Activated CD4-positive, alpha-beta T cell treated with anti-CD3 and anti-CD28 coated beads for 24 hours (primary cell): Measurements from ENCODE around the gene SCYL1.
A peak's percentile ranks its signal among the peaks of the same experiment; 100 is the strongest.

Experiments used
- DNase-seq, 2 donors: peaks; one replicate each; pipeline ENCODE4 v3.0.0-alpha.2; 2020; ENCODE audit warnings: low read depth in 2 of 2

Gene SCYL1

DNA sequence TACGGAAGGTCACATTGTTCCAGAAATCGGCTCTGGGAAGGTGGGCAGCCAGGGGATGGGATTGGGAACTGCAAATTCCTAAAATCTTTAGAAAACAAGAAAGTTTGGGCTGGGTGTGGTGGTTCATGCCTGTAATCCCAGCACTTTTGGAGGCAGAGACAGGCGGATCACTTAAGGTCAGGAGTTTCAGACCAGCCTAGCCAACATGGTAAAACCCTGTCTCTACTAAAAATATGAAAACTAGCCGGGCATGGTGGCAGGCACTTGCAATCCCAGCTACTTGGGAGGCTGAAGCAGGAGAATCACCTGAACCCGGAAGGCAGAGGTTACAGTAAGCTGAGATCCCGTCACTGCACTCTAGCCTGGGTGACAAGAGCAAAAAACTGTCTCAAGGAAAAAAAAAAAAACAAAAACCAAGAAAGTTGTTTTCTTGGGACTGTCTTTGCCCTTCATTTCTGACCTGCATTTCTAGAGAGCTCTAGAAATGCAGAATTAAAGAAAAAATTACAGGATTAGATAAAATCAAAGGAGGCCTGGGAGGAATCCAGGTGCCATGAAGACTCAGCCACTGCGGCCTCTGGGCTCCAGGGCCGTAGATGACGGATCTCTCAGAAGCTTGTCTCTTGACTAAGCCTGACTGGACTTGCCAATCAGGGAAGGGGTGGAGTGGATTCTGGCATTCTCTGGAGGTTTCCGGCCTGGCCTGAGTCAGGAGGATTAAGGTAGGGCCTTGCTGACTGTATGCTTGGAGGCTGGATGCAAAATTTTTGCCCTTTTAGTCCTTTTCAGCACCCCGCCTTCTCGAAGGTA, 31.3 kb upstream of the SCYL1 start:
- DNase-seq = no peak

DNA sequence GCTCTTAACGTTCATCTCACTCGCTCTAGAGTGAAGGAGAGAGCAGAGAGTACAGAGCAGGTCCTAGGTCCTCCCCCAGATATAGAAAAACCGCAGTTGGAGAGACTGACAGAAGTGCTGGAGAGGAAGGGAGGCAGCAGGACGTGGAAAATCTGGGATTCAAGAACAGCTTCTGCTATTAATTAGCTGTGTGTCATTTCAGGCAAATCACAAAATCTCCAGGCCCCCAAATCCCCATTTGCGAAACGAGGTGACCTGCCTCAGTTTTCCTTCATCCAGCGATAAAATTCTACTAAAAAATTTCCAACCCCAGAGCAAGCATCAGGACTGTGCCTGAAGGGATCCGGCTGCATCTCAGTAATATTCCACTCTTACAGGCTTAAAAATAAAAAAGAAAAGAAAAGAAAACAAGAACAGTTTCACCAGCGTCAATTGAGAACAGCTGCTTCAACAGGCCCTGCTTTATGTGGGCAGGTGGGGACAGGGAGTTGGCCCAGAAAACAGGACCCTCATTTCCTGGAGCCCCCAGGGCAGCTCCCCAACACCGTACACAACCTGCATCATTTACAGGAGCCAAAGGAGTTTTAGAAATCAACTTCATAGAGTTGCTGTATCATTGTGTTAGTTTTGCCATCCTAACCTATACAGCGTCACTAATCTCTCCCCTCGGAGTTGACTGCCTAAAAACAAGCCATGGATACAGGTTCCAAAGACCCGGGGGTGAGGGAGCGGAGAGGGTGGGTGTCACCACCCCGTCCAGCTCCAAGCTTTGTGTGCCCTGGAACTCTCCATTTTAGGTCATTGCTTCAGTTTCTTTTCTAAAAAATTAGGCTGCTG, 28.4 kb upstream of the SCYL1 start:
- no peak for DNase-seq

DNA sequence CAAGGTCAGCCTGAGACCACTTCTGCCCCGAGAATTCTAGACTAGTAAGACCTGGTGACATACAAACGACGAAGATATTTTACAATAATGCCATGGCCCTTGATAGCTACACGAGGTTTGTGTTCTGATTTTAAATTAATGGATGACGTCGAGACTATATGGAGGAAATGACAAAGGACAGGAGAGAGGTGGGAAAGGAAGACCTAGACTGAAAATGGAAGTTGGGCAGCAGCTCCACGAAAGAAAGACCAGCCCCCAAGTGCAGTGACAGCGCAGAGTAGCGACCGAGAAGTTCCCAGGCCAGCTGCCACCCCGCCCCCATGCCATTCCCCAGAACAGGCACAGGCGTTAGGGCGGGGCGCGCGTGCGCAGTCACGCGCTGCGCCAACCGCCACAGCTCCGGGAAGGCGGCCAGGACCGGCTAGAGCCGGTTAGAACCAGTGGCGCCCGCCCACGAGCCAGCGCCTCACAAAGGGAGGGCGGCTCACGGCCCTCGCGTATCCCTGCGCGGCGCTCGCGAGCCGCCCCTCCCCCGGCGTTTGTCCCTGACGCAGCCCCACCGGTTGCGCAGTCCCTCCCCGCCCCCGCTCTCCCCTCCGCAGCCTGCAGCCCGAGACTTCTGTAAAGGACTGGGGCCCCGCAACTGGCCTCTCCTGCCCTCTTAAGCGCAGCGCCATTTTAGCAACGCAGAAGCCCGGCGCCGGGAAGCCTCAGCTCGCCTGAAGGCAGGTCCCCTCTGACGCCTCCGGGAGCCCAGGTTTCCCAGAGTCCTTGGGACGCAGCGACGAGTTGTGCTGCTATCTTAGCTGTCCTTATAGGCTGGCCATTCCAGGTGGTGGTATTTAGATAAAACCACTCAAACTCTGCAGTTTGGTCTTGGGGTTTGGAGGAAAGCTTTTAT, 27.5 kb upstream of the SCYL1 start:
- peak; percentile 98 to 99 for DNase-seq

DNA sequence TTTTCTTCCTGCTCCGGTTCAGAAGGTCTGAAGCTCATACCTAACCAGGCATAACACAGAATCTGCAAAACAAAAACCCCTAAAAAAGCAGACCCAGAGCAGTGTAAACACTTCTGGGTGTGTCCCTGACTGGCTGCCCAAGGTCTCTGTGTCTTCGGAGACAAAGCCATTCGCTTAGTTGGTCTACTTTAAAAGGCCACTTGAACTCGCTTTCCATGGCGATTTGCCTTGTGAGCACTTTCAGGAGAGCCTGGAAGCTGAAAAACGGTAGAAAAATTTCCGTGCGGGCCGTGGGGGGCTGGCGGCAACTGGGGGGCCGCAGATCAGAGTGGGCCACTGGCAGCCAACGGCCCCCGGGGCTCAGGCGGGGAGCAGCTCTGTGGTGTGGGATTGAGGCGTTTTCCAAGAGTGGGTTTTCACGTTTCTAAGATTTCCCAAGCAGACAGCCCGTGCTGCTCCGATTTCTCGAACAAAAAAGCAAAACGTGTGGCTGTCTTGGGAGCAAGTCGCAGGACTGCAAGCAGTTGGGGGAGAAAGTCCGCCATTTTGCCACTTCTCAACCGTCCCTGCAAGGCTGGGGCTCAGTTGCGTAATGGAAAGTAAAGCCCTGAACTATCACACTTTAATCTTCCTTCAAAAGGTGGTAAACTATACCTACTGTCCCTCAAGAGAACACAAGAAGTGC, 26.7 kb upstream of the SCYL1 start:
- DNase-seq = peak in 1 of 2 donors; percentile 39

DNA sequence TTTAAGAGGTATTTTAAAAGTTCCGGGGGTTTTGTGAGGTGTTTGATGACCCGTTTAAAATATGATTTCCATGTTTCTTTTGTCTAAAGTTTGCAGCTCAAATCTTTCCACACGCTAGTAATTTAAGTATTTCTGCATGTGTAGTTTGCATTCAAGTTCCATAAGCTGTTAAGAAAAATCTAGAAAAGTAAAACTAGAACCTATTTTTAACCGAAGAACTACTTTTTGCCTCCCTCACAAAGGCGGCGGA, 26.2 kb upstream of the SCYL1 start:
- no peak for DNase-seq

DNA sequence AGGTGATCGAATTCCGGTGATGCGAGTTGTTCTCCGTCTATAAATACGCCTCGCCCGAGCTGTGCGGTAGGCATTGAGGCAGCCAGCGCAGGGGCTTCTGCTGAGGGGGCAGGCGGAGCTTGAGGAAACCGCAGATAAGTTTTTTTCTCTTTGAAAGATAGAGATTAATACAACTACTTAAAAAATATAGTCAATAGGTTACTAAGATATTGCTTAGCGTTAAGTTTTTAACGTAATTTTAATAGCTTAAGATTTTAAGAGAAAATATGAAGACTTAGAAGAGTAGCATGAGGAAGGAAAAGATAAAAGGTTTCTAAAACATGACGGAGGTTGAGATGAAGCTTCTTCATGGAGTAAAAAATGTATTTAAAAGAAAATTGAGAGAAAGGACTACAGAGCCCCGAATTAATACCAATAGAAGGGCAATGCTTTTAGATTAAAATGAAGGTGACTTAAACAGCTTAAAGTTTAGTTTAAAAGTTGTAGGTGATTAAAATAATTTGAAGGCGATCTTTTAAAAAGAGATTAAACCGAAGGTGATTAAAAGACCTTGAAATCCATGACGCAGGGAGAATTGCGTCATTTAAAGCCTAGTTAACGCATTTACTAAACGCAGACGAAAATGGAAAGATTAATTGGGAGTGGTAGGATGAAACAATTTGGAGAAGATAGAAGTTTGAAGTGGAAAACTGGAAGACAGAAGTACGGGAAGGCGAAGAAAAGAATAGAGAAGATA, 25.7 kb upstream of the SCYL1 start, which contains the start of gene MALAT1:
Gene MALAT1 (plus strand): TSS at position 69 of the 736 bp plus-strand sequence.
- DNase-seq = peak; percentile 86 to 93

DNA sequence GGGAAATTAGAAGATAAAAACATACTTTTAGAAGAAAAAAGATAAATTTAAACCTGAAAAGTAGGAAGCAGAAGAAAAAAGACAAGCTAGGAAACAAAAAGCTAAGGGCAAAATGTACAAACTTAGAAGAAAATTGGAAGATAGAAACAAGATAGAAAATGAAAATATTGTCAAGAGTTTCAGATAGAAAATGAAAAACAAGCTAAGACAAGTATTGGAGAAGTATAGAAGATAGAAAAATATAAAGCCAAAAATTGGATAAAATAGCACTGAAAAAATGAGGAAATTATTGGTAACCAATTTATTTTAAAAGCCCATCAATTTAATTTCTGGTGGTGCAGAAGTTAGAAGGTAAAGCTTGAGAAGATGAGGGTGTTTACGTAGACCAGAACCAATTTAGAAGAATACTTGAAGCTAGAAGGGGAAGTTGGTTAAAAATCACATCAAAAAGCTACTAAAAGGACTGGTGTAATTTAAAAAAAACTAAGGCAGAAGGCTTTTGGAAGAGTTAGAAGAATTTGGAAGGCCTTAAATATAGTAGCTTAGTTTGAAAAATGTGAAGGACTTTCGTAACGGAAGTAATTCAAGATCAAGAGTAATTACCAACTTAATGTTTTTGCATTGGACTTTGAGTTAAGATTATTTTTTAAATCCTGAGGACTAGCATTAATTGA, 25.0 kb upstream of the SCYL1 start:
- DNase-seq = no peak

DNA sequence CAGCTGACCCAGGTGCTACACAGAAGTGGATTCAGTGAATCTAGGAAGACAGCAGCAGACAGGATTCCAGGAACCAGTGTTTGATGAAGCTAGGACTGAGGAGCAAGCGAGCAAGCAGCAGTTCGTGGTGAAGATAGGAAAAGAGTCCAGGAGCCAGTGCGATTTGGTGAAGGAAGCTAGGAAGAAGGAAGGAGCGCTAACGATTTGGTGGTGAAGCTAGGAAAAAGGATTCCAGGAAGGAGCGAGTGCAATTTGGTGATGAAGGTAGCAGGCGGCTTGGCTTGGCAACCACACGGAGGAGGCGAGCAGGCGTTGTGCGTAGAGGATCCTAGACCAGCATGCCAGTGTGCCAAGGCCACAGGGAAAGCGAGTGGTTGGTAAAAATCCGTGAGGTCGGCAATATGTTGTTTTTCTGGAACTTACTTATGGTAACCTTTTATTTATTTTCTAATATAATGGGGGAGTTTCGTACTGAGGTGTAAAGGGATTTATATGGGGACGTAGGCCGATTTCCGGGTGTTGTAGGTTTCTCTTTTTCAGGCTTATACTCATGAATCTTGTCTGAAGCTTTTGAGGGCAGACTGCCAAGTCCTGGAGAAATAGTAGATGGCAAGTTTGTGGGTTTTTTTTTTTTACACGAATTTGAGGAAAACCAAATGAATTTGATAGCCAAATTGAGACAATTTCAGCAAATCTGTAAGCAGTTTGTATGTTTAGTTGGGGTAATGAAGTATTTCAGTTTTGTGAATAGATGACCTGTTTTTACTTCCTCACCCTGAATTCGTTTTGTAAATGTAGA, 24.3 kb upstream of the SCYL1 start:
- DNase-seq = no peak

DNA sequence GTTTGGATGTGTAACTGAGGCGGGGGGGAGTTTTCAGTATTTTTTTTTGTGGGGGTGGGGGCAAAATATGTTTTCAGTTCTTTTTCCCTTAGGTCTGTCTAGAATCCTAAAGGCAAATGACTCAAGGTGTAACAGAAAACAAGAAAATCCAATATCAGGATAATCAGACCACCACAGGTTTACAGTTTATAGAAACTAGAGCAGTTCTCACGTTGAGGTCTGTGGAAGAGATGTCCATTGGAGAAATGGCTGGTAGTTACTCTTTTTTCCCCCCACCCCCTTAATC, 23.8 kb upstream of the SCYL1 start:
- DNase-seq = no peak

DNA sequence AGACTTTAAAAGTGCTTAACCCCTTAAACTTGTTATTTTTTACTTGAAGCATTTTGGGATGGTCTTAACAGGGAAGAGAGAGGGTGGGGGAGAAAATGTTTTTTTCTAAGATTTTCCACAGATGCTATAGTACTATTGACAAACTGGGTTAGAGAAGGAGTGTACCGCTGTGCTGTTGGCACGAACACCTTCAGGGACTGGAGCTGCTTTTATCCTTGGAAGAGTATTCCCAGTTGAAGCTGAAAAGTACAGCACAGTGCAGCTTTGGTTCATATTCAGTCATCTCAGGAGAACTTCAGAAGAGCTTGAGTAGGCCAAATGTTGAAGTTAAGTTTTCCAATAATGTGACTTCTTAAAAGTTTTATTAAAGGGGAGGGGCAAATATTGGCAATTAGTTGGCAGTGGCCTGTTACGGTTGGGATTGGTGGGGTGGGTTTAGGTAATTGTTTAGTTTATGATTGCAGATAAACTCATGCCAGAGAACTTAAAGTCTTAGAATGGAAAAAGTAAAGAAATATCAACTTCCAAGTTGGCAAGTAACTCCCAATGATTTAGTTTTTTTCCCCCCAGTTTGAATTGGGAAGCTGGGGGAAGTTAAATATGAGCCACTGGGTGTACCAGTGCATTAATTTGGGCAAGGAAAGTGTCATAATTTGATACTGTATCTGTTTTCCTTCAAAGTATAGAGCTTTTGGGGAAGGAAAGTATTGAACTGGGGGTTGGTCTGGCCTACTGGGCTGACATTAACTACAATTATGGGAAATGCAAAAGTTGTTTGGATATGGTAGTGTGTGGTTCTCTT, 23.2 kb upstream of the SCYL1 start:
- no peak for DNase-seq

DNA sequence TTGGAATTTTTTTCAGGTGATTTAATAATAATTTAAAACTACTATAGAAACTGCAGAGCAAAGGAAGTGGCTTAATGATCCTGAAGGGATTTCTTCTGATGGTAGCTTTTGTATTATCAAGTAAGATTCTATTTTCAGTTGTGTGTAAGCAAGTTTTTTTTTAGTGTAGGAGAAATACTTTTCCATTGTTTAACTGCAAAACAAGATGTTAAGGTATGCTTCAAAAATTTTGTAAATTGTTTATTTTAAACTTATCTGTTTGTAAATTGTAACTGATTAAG, 22.7 kb upstream of the SCYL1 start:
- DNase-seq = no peak

DNA sequence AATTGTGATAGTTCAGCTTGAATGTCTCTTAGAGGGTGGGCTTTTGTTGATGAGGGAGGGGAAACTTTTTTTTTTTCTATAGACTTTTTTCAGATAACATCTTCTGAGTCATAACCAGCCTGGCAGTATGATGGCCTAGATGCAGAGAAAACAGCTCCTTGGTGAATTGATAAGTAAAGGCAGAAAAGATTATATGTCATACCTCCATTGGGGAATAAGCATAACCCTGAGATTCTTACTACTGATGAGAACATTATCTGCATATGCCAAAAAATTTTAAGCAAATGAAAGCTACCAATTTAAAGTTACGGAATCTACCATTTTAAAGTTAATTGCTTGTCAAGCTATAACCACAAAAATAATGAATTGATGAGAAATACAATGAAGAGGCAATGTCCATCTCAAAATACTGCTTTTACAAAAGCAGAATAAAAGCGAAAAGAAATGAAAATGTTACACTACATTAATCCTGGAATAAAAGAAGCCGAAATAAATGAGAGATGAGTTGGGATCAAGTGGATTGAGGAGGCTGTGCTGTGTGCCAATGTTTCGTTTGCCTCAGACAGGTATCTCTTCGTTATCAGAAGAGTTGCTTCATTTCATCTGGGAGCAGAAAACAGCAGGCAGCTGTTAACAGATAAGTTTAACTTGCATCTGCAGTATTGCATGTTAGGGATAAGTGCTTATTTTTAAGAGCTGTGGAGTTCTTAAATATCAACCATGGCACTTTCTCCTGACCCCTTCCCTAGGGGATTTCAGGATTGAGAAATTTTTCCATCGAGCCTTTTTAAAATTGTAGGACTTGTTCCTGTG, 22.1 kb upstream of the SCYL1 start:
- DNase-seq = no peak

DNA sequence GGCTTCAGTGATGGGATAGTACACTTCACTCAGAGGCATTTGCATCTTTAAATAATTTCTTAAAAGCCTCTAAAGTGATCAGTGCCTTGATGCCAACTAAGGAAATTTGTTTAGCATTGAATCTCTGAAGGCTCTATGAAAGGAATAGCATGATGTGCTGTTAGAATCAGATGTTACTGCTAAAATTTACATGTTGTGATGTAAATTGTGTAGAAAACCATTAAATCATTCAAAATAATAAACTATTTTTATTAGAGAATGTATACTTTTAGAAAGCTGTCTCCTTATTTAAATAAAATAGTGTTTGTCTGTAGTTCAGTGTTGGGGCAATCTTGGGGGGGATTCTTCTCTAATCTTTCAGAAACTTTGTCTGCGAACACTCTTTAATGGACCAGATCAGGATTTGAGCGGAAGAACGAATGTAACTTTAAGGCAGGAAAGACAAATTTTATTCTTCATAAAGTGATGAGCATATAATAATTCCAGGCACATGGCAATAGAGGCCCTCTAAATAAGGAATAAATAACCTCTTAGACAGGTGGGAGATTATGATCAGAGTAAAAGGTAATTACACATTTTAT, 21.4 kb upstream of the SCYL1 start:
- no peak for DNase-seq

DNA sequence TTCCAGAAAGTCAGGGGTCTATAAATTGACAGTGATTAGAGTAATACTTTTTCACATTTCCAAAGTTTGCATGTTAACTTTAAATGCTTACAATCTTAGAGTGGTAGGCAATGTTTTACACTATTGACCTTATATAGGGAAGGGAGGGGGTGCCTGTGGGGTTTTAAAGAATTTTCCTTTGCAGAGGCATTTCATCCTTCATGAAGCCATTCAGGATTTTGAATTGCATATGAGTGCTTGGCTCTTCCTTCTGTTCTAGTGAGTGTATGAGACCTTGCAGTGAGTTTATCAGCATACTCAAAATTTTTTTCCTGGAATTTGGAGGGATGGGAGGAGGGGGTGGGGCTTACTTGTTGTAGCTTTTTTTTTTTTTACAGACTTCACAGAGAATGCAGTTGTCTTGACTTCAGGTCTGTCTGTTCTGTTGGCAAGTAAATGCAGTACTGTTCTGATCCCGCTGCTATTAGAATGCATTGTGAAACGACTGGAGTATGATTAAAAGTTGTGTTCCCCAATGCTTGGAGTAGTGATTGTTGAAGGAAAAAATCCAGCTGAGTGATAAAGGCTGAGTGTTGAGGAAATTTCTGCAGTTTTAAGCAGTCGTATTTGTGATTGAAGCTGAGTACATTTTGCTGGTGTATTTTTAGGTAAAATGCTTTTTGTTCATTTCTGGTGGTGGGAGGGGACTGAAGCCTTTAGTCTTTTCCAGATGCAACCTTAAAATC, 20.8 kb upstream of the SCYL1 start:
- no peak for DNase-seq

DNA sequence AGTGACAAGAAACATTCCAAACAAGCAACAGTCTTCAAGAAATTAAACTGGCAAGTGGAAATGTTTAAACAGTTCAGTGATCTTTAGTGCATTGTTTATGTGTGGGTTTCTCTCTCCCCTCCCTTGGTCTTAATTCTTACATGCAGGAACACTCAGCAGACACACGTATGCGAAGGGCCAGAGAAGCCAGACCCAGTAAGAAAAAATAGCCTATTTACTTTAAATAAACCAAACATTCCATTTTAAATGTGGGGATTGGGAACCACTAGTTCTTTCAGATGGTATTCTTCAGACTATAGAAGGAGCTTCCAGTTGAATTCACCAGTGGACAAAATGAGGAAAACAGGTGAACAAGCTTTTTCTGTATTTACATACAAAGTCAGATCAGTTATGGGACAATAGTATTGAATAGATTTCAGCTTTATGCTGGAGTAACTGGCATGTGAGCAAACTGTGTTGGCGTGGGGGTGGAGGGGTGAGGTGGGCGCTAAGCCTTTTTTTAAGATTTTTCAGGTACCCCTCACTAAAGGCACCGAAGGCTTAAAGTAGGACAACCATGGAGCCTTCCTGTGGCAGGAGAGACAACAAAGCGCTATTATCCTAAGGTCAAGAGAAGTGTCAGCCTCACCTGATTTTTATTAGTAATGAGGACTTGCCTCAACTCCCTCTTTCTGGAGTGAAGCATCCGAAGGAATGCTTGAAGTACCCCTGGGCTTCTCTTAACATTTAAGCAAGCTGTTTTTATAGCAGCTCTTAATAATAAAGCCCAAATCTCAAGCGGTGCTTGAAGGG, 20.0 kb upstream of the SCYL1 start:
- DNase-seq = no peak

DNA sequence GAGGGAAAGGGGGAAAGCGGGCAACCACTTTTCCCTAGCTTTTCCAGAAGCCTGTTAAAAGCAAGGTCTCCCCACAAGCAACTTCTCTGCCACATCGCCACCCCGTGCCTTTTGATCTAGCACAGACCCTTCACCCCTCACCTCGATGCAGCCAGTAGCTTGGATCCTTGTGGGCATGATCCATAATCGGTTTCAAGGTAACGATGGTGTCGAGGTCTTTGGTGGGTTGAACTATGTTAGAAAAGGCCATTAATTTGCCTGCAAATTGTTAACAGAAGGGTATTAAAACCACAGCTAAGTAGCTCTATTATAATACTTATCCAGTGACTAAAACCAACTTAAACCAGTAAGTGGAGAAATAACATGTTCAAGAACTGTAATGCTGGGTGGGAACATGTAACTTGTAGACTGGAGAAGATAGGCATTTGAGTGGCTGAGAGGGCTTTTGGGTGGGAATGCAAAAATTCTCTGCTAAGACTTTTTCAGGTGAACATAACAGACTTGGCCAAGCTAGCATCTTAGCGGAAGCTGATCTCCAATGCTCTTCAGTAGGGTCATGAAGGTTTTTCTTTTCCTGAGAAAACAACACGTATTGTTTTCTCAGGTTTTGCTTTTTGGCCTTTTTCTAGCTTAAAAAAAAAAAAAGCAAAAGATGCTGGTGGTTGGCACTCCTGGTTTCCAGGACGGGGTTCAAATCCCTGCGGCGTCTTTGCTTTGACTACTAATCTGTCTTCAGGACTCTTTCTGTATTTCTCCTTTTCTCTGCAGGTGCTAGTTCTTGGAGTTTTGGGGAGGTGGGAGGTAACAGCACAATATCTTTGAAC, 19.2 kb upstream of the SCYL1 start:
- DNase-seq = no peak
